ENCODE results near the gene SLC6A4.

Gene SLC6A4

GRCh38 chr17:30222251-30222650 lies 13.2 kb downstream of the SLC6A4 start:
- no peak for TF ChIP-seq REST (IDR thresholded peaks at IDR 0.05; ENCODE audit: insufficient read depth in 1 of 2, low read depth in 2 of 2, low read length in 2 of 2)
- TF ChIP-seq FOXP2 (optimal IDR thresholded peaks at IDR 0.05; ENCODE audit: borderline replicate concordance, extremely low read depth, extremely low read length, insufficient read depth): no peak
- TF ChIP-seq TAF1 (IDR thresholded peaks at IDR 0.05; ENCODE audit: borderline replicate concordance, insufficient read depth, low read length): no peak
- no peak for TF ChIP-seq SIN3A (IDR thresholded peaks at IDR 0.05; ENCODE audit: borderline replicate concordance, insufficient read depth, low read length)
- TF ChIP-seq POLR2AphosphoS5 (IDR thresholded peaks at IDR 0.05; ENCODE audit: low read depth, low read length): no peak

GRCh38 chr17:30221346-30221745 lies 14.2 kb downstream of the SLC6A4 start:
- no peak for TF ChIP-seq TAF1 (IDR thresholded peaks at IDR 0.05; ENCODE audit: borderline replicate concordance, insufficient read depth, low read length)
- no peak for TF ChIP-seq SIN3A (IDR thresholded peaks at IDR 0.05; ENCODE audit: borderline replicate concordance, insufficient read depth, low read length)
- TF ChIP-seq FOXP2 (optimal IDR thresholded peaks at IDR 0.05; ENCODE audit: borderline replicate concordance, extremely low read depth, extremely low read length, insufficient read depth): no peak
- no peak for TF ChIP-seq POLR2AphosphoS5 (IDR thresholded peaks at IDR 0.05; ENCODE audit: low read depth, low read length)
- TF ChIP-seq REST (IDR thresholded peaks at IDR 0.05; ENCODE audit: insufficient read depth in 1 of 2, low read depth in 2 of 2, low read length in 2 of 2): no peak

GRCh38 chr17:30220414-30220813 lies 15.1 kb downstream of the SLC6A4 start:
- TF ChIP-seq POLR2AphosphoS5 (IDR thresholded peaks at IDR 0.05; ENCODE audit: low read depth, low read length) (no peak), FOXP2 (optimal IDR thresholded peaks at IDR 0.05; ENCODE audit: borderline replicate concordance, extremely low read depth, extremely low read length, insufficient read depth) (no peak), SIN3A (IDR thresholded peaks at IDR 0.05; ENCODE audit: borderline replicate concordance, insufficient read depth, low read length) (no peak), REST (IDR thresholded peaks at IDR 0.05; ENCODE audit: insufficient read depth in 1 of 2, low read depth in 2 of 2, low read length in 2 of 2) (no peak), TAF1 (IDR thresholded peaks at IDR 0.05; ENCODE audit: borderline replicate concordance, insufficient read depth, low read length) (no peak)

- no peak for TF ChIP-seq REST (IDR thresholded peaks at IDR 0.05; ENCODE audit: insufficient read depth in 1 of 2, low read depth in 2 of 2, low read length in 2 of 2)
- TF ChIP-seq FOXP2 (optimal IDR thresholded peaks at IDR 0.05; ENCODE audit: borderline replicate concordance, extremely low read depth, extremely low read length, insufficient read depth): no peak
- no peak for TF ChIP-seq TAF1 (IDR thresholded peaks at IDR 0.05; ENCODE audit: borderline replicate concordance, insufficient read depth, low read length)
- no peak for TF ChIP-seq POLR2AphosphoS5 (IDR thresholded peaks at IDR 0.05; ENCODE audit: low read depth, low read length)
- TF ChIP-seq SIN3A (IDR thresholded peaks at IDR 0.05; ENCODE audit: borderline replicate concordance, insufficient read depth, low read length): no peak
These were observed 15.7 kb downstream of the SLC6A4 start for GRCh38 chr17:30219833-30220232.

GRCh38 chr17:30219315-30219714 lies 16.2 kb downstream of the SLC6A4 start:
- TF ChIP-seq REST (IDR thresholded peaks at IDR 0.05; ENCODE audit: insufficient read depth in 1 of 2, low read depth in 2 of 2, low read length in 2 of 2): no peak
- TF ChIP-seq FOXP2 (optimal IDR thresholded peaks at IDR 0.05; ENCODE audit: borderline replicate concordance, extremely low read depth, extremely low read length, insufficient read depth): no peak
- no peak for TF ChIP-seq SIN3A (IDR thresholded peaks at IDR 0.05; ENCODE audit: borderline replicate concordance, insufficient read depth, low read length)
- no peak for TF ChIP-seq POLR2AphosphoS5 (IDR thresholded peaks at IDR 0.05; ENCODE audit: low read depth, low read length)
- no peak for TF ChIP-seq TAF1 (IDR thresholded peaks at IDR 0.05; ENCODE audit: borderline replicate concordance, insufficient read depth, low read length)
